NCI-H2196 (cell line): ENCODE data around the gene MORC1.

ENCODE experiments used
- DNase-seq: peaks from one replicate; lab custom pipeline; 2025; ENCODE audit not compliant: unreplicated experiment; lab: John Stamatoyannopoulos, UW

Gene MORC1

DNA sequence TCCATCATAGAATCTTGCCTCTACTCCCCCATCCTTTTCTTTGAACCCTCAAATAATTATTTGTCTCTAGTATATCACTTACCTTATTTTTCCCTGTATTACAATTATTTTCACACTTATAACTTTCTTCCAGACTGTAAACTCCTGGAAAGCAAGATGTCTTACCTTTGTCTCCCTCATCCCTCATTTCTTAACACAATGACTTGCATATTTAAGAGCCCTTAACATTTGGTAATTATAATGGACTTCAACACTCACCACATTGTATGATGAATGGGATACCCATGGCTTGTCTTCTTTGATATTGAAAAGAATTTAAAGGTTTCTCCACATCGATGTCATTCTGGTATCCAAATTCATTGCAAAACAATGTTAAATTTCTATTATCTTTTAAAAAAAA is 82.9 kb downstream of the MORC1 start:
- no peak for DNase-seq

DNA sequence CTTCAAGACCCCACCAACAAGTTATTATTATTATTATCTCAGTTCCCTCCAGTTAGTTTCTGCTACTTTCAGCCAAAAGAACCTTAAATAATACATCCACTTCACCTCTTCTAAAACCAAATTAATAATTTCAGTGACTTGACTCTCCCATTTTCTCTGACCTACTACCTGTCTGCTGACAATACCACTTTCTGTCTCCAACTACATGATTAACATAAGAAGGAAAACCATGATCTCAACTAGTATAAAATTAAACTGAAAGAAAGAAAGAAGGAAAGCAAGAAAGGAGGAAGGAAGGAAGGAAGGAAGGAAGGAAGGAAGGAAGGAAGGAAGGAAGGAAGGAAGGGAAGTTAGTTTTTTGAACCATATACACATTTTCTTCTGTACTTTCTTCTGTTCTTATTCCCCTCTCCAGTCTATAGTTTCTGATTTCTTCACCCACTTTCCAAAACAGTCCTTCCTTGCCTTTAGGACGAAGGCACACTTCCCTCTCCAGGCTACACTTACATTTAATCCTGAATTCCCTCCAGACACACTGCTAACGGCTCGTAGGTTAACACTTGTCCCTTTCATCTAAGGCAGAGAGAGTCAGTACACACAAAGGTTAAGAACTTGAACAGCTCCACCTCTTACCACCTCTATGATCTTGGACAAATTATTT is 84.8 kb downstream of the MORC1 start:
- DNase-seq: no peak

DNA sequence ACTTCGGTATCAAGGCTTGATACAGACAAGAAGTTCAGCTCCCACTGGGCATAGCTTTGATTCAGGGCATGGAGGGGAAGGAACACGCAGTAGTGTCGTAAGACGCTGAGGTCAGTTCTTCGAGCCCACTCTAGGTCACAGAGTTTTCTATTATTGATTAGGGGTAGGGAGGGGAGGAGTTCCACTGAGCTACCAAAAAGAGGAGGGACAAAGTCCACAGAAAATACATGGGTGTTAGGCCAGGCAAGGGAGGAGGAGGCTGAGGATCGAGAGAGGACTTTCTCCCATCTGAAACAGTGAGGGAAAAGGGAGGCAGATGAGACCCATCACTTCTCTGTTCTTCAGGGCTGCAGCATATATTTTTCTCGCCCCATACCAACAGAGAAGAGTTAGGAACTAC is 89.2 kb downstream of the MORC1 start:
- no peak for DNase-seq

DNA sequence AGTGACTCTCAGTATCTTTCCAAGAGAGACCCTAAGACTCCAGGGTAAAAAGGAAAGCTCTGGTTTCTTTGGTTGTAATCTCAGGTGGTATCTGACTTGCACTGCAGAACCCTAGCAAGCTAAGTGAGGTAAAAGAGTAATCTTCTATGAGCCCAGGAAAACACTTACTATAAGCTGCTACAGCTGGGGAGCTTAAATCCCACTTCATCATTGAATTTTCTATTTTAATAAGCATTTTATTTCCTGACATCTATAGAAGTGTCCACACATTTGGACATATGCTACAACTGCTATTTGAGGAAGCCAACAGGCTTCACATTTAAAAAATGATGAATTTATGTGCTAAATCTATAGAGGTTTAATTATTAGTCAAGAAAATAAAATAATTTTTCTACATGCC is 91.1 kb downstream of the MORC1 start:
- no peak for DNase-seq

DNA sequence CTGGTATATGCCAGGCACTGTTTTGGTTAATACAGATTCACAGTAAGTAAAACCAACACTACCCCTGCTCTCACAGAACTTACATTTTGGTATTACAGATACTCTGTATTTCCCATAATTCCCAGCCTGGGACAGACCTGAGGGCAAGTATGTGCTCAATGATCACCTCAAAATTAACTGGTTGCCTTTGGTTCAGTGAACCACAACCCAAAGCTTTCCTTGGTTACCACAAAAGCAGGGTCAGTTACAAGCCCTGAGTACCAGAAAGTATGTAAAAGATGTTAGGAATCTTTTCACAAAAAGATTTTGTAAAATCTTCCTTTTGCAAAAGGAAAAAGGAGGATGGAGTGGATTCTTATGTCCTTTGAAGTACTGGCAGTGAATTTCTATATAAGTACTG is 92.0 kb downstream of the MORC1 start:
- DNase-seq: no peak

DNA sequence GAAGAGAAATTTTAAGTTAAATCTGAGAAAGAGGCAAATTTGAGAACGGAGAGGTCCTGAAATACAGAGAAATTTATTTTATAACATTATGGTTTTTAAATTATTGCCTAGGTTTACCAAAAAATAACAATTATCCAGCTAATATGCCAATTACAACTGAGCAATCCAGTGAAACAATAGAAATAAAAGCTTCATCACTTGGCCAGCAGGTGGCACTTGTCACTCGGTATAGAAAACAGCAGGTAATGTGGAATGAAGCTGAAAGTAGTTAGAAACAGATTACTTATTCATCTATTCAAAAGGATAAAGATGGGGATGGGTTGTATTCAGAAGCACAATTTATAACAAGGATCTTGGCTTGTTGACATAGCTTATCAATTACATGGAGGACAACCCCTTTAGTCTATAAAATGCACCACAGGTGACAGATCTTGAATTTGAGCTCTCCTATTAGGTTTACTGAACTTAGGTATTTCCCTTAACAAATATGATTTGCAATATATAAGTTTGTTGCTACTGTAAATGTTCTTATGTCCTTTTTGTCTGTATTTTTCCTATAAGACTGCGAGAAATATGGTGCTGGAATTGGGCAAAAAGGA is 94.2 kb downstream of the MORC1 start:
- DNase-seq: peak; percentile 48

DNA sequence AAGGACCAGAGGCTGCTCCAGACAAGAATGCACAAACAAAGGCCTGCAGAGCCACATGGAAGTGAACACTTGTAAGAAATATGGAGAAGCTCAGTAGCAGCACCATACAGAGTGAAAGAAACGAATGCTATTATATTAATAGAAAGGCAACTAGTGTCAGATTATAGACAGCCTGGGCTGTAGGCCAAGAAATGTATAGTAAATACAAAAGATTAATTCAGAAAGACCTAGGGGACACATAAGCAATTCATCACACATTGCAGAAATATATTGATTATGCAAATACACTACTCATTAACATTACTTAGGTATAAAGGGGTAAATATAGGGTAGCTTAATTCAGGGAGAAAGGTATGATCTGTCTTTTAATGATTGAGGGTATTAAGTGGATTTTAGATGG is 94.8 kb downstream of the MORC1 start:
- DNase-seq: no peak

GRCh38 chr3:109021556-109021955 is 96.4 kb downstream of the MORC1 start:
- no peak for DNase-seq

DNA sequence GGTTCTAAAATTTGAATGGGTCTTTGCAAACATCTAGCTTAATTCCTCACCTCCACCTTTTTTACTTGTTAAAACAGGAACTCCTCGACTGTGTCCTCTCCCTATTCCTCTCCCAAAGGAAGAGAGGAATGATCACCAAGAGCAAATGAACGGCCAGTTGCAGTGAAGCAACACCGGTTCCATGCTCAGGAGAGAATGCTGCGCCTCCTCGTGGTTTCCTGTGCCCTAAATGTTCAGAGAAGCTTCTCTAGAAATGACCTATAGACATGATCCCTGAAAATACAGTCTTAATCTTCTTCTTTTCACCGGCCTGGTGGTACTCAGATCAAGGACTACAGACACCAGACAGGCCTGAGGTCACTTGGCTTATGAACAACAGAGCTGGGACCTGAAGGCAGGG is 99.1 kb downstream of the MORC1 start:
- no peak for DNase-seq

DNA sequence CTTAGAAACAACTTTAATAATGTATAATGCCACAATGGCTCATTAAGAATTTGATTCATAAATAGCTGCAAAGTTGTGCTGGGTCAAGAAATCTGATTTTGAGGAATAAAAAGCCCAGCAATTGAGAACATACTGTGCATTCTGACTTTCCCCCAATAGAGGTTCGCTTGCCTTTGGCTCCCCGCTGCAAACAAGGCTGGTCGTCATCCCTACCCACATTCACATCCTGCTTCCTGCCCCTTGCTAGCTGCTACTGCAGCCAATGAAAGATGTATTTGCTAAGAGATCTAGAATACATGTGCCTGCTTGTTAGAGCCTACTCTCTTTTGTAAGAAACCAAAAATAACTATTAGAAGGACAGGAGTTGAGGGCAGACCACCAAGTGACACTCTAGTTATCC is 112.5 kb downstream of the MORC1 start:
- DNase-seq: no peak

DNA sequence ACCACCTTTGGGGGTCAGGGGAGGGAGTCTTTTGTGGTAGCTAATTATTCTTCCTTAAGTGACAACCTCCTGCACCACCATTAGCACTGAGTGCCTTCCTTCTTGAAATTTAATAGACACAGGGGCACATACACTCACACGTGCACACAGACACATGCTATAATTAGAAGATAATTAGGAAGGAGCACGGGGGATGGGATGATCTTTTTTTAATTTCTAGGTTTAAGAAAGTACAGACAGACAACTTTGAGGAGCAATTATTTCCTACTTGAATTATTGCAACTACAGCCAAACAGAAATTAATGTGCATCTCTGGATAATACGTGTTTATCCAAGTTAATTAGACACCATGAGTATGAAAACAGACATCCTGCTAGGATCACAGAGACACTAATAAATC is 119.5 kb downstream of the MORC1 start:
- no peak for DNase-seq

- no peak for DNase-seq
Measured at GRCh38 chr3:108985844-108986243, 132.1 kb downstream of the MORC1 start.

GRCh38 chr3:108983051-108983450 is 134.9 kb downstream of the MORC1 start:
- no peak for DNase-seq

GRCh38 chr3:108976058-108976457 is 141.9 kb downstream of the MORC1 start:
- DNase-seq: no peak

DNA sequence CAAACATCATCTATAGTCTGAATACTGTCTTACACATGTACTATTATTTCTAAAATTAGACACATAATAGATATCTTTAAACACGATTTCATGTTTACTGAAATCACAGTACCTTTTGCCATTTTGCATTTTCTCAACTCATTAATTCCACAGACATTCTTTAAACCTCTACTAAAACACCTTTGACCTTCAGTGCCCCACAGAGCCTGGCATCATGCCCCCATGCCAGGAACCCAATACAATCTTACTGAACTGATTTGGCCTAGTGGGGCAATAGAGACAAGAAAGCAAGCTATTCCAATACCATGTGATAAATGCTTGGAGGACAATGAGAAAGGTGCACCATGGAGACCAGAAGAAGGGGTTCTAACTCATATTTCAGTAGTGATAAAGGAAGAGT is 144.9 kb downstream of the MORC1 start:
- DNase-seq: no peak

- no peak for DNase-seq
Measured at GRCh38 chr3:108972482-108972881, 145.5 kb downstream of the MORC1 start.

GRCh38 chr3:108970561-108970960 is 147.4 kb downstream of the MORC1 start:
- no peak for DNase-seq

DNA sequence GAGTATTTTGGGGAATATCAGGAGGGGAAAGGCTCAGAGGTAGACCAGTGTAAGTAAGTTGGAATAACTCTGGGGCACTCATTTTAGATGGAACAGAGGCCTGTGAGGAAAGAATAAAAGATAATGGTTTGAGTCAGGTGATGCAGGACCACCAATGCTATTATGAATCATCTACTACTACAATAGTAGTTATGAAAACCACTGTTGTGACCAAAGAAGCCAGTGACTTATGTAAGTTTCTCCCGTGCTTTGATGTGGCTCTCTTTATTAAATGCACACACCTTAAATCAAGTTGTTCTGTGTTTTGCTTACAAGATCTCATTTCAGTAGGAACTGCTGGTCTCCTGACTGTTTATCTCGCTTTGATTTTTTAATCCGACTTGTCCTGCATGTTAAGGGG is 151.2 kb downstream of the MORC1 start:
- DNase-seq: no peak

DNA sequence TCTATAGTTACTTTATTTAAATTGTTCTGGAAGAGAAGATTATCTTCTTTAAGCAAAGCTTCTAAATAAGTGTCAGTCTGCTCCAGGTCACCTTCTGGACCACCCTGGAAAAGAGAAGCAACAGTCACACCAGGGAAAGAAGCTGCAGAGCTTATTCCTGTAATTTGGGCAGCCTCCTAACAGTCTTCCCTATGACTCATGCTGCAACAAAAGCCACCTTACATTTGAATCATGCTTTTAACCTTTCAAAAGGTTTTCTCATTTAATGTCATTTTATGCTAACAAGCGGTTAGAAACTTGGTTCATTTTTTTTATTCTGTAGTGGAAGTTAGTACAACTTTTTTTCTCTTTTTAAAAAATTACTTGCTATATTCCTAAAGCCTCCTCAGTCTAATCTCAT is 158.9 kb downstream of the MORC1 start:
- no peak for DNase-seq

DNA sequence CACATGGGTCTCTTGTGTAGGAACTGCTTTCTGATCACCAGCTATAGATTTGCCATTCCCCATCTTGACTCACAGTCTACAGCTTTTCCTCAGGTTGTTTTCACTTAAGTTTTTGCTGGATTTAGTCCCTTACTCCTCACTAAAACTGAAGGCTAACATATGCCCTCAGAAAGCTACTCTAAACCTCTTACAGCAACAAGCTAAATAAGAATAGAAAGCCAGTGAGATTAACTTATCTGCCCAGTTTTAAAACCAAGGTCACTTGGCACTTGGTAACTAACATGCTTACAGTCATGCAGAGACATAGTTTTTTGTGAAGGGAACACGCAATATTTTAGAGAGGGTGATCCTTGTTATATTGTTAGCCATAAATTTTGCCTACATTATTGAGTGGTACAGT is 164.2 kb downstream of the MORC1 start, which contains the start of gene GUCA1C:
Gene GUCA1C, minus strand, starts transcription at position 180 of the 400 bp plus-strand sequence. Its CDS starts 117 bp downstream, at position 63.
- DNase-seq: no peak

- DNase-seq: no peak
Measured at GRCh38 chr3:108953210-108953609, 164.7 kb downstream of the MORC1 start.

DNA sequence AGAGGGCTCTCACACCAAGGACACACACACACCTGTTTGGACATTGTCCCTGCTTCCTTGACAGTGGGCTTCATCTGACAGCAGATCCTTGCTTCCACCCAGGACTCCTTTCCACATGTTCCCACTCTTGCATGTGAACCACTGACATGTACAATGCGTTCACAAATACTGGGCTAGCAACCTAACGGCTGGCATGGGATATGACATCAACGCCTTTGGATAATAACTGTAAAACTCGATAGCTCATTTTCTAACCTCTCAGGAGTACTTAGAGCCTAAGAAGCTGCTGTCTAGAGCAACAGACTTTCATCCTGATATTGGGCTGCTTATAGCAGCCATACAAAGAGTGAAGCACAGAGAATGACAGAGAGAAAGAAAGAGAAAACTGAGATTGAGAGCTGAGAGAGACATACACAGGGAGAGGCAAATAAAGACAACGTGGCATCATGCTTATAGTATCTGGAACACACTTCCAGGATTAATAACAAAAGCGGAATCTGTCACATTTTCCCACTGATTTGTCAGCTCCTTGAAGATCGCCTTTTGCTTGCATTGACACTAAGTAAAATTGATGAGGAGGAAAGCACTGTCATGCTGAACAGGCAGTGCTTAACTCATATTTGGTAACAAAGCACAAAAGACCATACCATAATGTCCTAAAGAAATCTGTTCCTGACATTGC is 166.0 kb downstream of the MORC1 start:
- DNase-seq: no peak
